Heart left ventricle (tissue), 13 donors: ENCODE results near the gene SHC1.

Experiments used
- POLR2A ChIP-seq, 2 donors: fragments of 450-650 bp; IDR thresholded peaks; one replicate each; pipeline ENCODE4 v1.6.1; 2017; ENCODE audit warnings: antibody characterized with exemption in 2 of 2, mild to moderate bottlenecking in 2 of 2, moderate library complexity in 2 of 2
- TF ChIP-seq, protein P1 (sequence below), 12 donors: fragments of 200-600 bp; sonication (generic) in 4 of 12; IDR thresholded peaks; one replicate each; pipeline versions ENCODE4 v1.5.0 to v1.8.0; 2018 to 2022; ENCODE audit warnings: antibody characterized with exemption in 12 of 12, mild to moderate bottlenecking in 5 of 12
- donor health status: ischemic (EF 13 %, LVEDD 7.1; RV severe dilation, severe dysfunction).
- donor health status: DM: no; HTN: yes; CAD: no.
- donor health status: DM: no; HTN: no; CAD: no.
- donor health status: ischemic (EF 25% LVEDD 6.9; RV normal size, moderate dysfunction).
- donor health status: ischemic (EF 25% LVEDD 5.7; RV mildly dilated, moderate dysfunction).
- donor health status: ischemic (EF 35%, LVEDD 5.7; RV mildly dilated, moderate dysfunction).
- donor health status: nonischemic (EF 11% LVEDD 7.7; RV severe dilation, severe dysfunction).
- donor health status: DM: yes; HTN: yes; CAD: no.
- donor health status: PGD.
- donor health status: ischemic (EF 29% LVEDD 5.4; RV normal size, mild dysfunction).
- donor health status: nonischemic (EF 23%, LVEDD 6.1; RV moderate dilation, normal function).

DNA sequence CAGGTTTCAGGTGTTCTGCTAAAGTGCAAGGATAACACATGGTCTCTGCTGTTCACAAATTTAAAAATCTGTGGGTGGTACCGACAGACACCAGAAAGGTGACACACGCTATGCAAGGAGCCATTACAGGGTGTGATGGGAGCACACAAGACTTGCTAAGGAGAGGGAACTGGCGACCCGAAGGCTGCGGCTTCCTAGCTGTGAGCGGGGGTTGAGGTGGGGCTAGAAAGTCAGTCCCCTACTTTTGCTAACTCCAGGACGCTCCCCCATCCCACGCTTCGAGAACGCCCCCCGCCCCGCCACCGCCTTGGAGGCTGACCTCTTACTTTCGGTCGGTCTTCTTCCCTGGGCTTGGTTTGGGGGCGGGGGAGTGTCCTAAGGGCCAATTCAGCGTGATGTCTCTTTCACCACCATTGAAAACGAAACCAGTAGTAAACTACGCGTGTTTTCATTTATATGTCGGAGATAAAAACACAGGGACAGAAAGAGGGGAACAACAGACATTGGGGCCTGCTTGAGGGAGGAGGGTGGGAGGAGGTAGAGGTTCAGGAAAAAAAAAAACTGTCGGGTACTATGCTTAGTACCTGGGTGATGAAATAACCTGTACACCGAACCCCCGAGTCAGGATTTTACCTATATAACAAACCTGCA lies 5.0 kb upstream of the SHC1 start:
- TF ChIP-seq, protein P1, sequence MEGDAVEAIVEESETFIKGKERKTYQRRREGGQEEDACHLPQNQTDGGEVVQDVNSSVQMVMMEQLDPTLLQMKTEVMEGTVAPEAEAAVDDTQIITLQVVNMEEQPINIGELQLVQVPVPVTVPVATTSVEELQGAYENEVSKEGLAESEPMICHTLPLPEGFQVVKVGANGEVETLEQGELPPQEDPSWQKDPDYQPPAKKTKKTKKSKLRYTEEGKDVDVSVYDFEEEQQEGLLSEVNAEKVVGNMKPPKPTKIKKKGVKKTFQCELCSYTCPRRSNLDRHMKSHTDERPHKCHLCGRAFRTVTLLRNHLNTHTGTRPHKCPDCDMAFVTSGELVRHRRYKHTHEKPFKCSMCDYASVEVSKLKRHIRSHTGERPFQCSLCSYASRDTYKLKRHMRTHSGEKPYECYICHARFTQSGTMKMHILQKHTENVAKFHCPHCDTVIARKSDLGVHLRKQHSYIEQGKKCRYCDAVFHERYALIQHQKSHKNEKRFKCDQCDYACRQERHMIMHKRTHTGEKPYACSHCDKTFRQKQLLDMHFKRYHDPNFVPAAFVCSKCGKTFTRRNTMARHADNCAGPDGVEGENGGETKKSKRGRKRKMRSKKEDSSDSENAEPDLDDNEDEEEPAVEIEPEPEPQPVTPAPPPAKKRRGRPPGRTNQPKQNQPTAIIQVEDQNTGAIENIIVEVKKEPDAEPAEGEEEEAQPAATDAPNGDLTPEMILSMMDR (IDR thresholded peaks at IDR 0.05) = no peak
- no peak for TF ChIP-seq POLR2A (IDR thresholded peaks at IDR 0.05)
